GM12864 (cell line): ENCODE measurements around the gene TEX11.

ENCODE experiments used
- DNase-seq: peaks from one replicate; pipeline ENCODE4 v3.0.0-alpha.2; 2011; ENCODE audit warnings: low read depth
- H3K4me3 ChIP-seq: 2 replicates; pipeline ENCODE4 v1.5.1; 2011; ENCODE audit warnings: mild to moderate bottlenecking, low read depth, low read length, control low read depth
- CTCF ChIP-seq: IDR thresholded peaks from 2 replicates; pipeline ENCODE4 v1.5.1; 2011; ENCODE audit warnings: low read depth, mild to moderate bottlenecking, moderate library complexity, low read length, control low read depth, inconsistent platforms; ENCODE audit errors: missing control alignments

The TEX11 gene

DNA sequence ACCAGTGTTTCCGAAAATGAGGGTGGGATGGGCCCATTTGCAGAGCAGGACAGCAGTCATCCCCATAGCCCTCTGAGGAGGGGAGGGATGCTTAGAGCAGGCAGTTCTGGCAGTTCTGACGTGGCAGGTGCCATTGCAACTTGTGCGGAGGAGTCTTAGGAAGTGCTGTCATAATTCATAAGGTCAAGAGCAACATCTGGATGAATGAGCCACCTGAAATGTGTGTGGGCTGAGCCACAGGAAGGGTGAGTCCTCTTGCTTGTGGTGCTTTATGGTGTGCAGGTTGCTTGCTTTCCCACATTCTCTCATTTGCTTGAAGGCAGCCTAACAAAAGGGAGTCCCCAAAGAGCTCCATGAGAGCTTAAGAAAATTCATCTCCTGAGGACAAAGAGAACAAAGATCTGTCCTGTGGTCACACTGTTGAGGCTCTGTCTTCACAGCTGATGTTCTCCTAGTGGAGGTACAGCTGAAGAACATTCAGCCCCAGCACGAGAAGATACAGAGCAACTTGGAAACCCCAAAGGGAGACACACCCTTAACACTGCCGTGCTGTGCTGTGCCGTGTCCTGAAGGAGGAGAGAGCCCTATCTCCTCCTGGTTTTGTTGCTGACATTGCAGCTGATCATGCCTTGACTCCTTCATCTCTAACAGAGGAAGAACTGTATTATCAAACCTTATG lies 403.6 kb downstream of the TEX11 start:
- no peak for TF ChIP-seq CTCF
- no peak for DNase-seq
- H3K4me3 ChIP-seq, result no peak overlapping the region

- no peak for TF ChIP-seq CTCF
- DNase-seq, result no peak
- no peak overlapping the region for H3K4me3 ChIP-seq
Observed at GRCh38 chrX:70500826-70501225, 407.7 kb downstream of the TEX11 start.

GRCh38 chrX:70498129-70498528 lies 410.4 kb downstream of the TEX11 start:
- no peak for TF ChIP-seq CTCF
- H3K4me3 ChIP-seq, result no peak overlapping the region
- no peak for DNase-seq

GRCh38 chrX:70497026-70497425 lies 411.5 kb downstream of the TEX11 start:
- no peak for TF ChIP-seq CTCF
- H3K4me3 ChIP-seq, result no peak overlapping the region
- DNase-seq, result no peak

- TF ChIP-seq CTCF, result no peak
- DNase-seq, result no peak
- H3K4me3 ChIP-seq, result no peak overlapping the region
Observed at GRCh38 chrX:70496491-70496890, 412.0 kb downstream of the TEX11 start.

GRCh38 chrX:70494441-70494840 lies 414.1 kb downstream of the TEX11 start:
- TF ChIP-seq CTCF, result no peak
- DNase-seq, result no peak
- no peak overlapping the region for H3K4me3 ChIP-seq

DNA sequence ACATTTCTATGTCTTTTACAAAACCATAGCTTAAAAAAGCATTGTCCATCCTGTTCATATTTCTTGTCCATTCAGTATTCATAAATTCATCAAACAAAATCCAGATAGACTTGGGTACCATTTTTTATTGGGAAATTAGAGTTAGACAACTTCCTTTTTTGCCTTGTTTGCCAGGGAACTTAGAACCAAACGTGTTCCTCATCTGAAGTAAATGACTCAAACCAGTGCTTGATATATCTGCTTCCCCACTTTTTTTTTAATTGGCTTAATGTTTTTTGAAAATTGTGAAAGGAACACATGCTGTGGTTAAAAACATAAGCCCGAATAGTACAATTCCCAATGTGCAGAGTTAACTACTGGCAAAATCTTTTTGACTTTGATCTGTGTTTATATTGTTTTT lies 419.7 kb downstream of the TEX11 start:
- TF ChIP-seq CTCF, result no peak
- no peak for DNase-seq
- H3K4me3 ChIP-seq, result no peak overlapping the region
